Inflammatory macrophage treated with lipopolysaccharide for 1 hour (primary cell): ENCODE results near the gene SMG7.

Source experiments
- DNase-seq, 2 donors: peaks; one replicate each; pipeline ENCODE4 v3.0.0-alpha.2; 2020 to 2022

Gene SMG7

GRCh38 chr1:183567584-183567983 is 95.3 kb downstream of the SMG7 start:
- DNase-seq: peak; percentile 40 to 69

- peak; percentile 79 to 90 for DNase-seq
Measured at GRCh38 chr1:183568176-183569021, 96.1 kb downstream of the SMG7 start.

GRCh38 chr1:183569141-183569540 is 96.8 kb downstream of the SMG7 start:
- DNase-seq: no peak

DNA sequence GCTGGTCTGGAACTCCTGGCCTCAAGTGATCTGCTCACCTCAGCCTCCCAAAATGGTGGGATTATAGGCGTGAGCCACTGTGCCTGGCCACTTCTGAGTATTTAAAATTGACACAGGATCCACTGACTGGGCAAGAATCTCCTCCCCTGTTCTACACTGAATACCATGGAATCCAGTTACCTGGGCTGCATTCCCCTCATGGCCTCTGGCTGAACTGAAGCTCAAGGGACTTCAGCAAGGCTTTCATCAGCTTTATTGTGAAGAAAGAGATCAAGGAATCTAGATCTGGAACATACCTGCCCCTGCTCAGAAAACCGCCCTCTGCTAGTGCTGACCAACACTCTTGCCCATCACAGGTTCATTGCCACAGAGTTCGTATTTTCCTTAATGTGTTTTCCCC is 97.5 kb downstream of the SMG7 start:
- DNase-seq: no peak

- DNase-seq: no peak
Measured at GRCh38 chr1:183570451-183570850, 98.2 kb downstream of the SMG7 start.

DNA sequence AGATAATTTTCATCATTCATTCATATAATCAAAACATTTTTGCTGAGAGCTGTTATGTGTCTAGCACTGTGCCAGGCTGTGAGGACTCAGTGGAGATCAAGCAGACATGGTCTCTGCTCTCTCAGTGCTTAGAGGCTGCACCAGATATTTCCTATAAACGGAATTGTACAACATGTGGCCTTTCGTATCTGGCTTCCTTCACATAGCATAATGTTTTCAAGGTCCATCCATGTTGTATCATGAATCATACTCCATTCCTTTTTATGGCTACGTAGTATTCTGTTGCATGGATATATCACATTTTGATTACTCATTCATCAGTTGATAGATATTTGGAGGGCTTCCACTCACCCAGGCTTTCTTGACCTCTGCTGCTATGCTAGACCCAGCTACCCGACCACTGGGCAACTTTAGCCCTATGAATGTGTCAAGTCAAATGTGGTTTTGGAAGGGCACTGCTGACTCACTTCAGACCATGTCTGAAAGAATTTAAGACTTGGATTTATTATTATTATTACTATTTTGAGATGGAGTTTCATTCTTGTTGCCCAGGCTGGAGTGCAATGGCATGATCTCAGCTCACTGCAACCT is 99.5 kb downstream of the SMG7 start:
- DNase-seq: no peak

- no peak for DNase-seq
Measured at GRCh38 chr1:183572721-183573120, 100.4 kb downstream of the SMG7 start.

DNA sequence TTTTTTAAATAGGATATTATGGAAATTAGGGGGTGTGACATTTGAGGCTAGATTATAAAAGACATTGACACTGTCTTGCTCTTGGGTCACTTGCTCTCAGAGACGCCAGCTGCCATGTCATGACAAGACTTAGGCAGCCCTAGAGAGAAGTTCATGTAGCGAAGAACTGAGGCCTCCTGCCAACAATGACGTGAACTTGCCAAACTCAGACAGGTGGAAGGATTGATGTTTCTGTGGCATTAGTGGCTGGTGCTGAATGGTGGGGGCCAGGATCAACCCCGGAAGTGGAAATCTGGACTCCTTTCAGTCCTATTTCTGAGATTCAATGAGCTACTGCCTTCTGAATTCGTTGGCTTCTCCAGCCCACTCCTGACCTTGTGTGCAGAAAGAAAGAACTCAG is 103.3 kb downstream of the SMG7 start:
- DNase-seq: no peak

DNA sequence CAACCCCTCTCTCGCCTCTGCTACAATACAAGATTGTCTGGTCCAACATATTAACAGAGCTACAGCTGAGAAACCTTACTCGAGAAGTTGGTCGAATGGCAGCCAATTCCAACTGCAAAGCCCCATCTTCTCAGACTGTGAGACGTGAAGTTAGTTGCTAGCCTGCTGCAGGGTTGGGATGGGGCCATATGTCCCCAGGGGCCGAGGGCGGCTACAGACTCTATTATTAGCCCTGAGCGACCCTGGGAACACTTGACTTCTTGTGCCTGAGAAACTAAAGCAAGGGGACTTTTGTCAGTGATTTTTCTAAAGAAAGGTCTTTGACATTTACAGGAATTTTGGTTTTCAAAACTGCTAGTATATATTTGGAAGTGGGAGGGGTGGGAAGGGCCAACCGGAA is 104.2 kb downstream of the SMG7 start:
- no peak for DNase-seq

DNA sequence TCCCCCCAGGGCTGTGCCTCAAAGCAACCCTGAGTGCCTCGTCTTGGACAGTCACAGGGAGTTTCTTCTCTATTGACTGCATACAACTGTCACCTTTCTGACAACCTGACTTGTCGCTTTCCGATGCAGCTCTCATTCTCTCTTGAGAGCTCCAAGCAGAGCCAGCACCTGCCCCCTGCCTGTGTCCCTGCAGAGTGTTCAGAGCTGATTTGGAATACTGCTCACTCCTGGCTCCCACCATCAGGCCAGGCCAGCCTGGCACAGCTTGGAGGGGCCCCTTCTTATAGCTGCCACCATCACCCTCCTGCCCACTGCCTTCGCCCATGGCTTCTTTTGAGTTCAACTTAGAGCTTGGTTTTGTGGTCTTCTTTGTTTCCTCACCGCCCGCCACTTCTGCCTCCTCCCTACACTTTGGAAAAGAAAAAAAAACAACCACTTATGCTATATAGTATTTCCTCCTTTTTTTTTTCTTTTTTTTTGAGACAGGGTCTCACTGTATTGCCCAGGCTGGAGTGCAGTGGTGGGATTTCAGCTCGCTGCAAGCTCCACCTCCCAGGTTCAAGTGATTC is 105.7 kb downstream of the SMG7 start:
- DNase-seq: no peak

GRCh38 chr1:183578856-183579255 is 106.6 kb downstream of the SMG7 start:
- DNase-seq: no peak

DNA sequence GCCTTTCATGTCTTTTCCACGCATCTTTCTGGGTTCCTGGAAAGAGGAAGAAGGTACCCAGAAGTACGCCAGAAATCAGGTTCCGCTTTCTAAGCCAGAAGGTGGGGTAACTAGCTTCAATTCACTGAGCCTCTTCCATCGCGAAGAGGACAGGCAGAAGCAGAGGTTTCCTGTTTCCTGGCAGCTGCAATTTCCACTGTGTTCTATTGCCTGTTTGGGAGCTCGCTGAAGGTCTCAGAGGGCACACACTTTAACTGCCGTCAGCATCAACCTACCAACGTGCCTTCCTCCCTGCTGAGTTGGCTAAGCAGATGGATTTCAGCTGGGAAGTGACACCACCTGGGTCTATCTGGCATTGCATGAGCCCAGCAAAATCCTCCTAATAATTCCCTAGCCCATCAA is 108.0 kb downstream of the SMG7 start:
- DNase-seq: peak; percentile 79 to 83

- DNase-seq: no peak
Measured at GRCh38 chr1:183582021-183582713, 109.9 kb downstream of the SMG7 start.

- peak; percentile 88 to 90 for DNase-seq
Measured at GRCh38 chr1:183583466-183583865, 111.2 kb downstream of the SMG7 start.

DNA sequence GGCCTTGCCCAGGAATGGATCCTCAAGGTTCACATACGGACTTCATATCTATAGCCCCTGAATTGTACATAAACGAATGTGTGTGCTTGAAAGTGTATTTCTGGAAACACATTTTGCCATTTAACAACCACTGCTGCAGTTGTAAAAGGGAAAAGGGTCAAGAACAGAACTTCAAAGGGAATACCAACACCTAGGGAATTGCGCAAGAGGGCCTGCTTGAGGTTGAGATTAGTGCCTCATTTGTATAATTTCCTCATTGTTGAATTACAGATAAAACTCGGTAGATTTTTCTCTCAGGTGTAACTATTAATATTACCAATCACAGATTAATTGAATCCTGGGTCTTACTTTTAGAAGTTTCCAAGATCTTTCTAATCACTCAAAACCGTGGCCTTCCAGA is 111.8 kb downstream of the SMG7 start:
- DNase-seq: no peak

- peak in 1 of 2 donors; percentile 53 for DNase-seq
Measured at GRCh38 chr1:183585038-183585437, 112.7 kb downstream of the SMG7 start.

DNA sequence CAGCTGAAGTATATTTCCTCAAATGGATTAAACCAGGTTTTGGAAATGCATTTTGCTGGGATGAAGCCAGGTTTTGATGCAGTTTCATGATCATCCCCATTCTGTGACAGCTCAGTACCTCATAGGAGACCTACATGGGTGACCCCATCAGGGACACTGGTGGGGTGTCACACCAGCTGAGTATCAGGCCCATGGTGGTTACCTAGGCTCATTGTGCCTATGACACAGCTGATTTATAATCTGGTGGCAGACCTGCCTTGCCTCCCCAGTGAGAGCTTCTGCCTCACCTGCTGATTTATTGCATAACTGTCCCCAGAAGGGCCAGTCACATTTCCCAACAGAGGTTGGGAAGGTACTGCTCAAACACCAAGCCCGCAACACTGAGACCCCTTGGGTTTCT is 114.2 kb downstream of the SMG7 start:
- DNase-seq: no peak

GRCh38 chr1:183586926-183587325 is 114.6 kb downstream of the SMG7 start:
- no peak for DNase-seq

- peak; percentile 49 to 53 for DNase-seq
Measured at GRCh38 chr1:183588827-183589226, 116.5 kb downstream of the SMG7 start.

DNA sequence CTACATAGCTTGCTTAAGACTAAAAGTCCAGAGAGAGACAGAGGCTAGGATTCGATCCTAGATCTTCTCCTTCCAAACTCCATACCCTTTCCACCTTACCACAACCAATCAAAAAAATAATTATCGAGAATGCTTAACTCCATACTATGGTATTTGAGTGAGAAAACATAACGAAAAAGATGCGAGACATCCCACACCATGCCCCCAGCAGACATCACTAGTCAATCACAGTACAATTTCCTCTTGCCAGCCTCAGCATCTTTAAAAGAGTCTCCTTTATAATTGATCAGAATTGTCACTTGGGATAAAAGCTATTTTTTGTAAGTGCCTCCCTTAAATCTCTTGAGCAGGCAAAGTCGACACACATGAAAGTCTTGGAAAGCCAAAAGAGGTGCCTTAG is 117.1 kb downstream of the SMG7 start:
- DNase-seq: no peak

DNA sequence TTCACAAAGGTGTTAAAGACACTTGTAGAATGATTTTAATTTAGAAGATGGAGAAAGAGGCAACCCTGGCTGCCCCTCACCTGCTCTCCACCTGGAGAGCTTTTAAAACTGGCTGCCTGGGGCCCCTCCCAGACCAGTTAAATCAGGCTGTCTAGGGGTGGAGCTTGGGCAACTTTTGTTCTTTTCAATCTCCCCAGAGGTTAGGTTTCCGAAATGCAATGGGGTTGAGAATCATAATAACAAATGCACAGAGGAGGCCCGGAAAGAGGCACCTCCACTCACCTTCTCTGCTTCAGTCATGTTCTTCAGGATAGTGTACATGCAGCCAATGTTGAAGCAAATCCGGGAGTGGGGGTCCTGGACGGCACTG is 117.6 kb downstream of the SMG7 start:
- peak in 1 of 2 donors; percentile 54 for DNase-seq

DNA sequence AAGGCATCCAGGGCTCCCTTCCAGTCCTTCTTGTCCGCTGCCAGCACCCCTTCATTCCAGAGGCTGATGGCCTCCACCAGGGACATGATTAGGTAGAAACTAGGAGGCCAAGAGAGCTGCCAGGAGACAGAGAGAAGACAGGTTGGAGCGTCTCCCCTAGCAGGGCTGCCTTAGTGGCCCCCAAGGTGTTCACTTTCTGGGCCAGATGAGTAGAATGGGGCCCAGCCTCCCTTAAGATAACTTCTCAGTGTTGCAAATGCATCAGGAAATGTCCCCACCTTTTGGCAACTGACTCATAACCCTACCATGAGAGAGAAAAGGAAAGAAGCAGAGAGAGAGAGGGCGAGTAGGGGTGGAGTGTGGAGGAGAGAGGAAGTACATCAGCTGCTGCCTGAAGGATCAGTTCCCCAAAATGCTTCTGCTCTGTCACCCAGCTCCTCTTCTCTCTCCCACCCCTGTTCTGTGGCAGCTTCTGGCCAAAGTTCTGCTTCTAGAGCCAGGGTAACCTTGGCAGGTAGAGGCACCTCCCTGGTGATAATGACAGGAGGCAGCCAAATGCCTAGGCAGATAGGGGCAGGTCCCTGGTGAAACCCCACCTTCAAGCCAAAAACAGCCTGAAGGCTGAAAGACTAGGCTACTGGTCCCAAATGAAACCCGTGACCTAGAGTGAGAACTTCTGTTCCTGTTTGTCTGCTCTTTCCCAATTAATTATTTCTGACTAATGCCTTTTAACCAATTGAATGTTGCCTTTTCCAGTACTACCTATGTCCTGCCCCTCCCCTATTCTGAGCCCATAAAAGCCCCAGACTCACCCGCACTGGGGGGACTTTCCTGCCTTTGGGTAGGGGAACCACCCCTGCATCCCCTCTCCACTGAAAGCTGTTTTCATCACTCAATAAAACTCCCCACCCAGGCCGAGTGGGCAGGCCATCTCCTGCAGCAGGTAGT is 118.2 kb downstream of the SMG7 start, which contains the start of gene NCF2:
NCF2 (minus strand) TSS at position 216 of the 948 bp plus-strand sequence; CDS start at position 86, 130 bp downstream.
- peak; percentile 96 to 99 for DNase-seq
